KMS-11 (cell line): ENCODE results near the gene PTMS.

ENCODE experiments used
- H2AFZ ChIP-seq: fragments of 200-600 bp; sonication (generic); 2 replicates; pipeline ENCODE4 v1.6.1; 2016; ENCODE audit warnings: antibody characterized with exemption, mixed run types, low read depth
- H3K27ac ChIP-seq: fragments of 200-600 bp; sonication (generic); 2 replicates; pipeline ENCODE4 v1.6.1; 2016; ENCODE audit warnings: mild to moderate bottlenecking, mixed run types
- H3K27me3 ChIP-seq: fragments of 200-600 bp; sonication (generic); 2 replicates; pipeline ENCODE4 v1.6.1; 2017; ENCODE audit warnings: mild to moderate bottlenecking, low read depth, mixed run types, moderate library complexity; ENCODE audit not compliant: insufficient read depth
- H3K36me3 ChIP-seq: fragments of 200-600 bp; sonication (generic); 2 replicates; pipeline ENCODE4 v1.6.1; 2017; ENCODE audit warnings: mild to moderate bottlenecking, mixed run types; ENCODE audit not compliant: insufficient read depth
- H3K4me1 ChIP-seq: fragments of 200-600 bp; sonication (generic); 2 replicates; pipeline ENCODE4 v1.6.1; 2016; ENCODE audit warnings: mild to moderate bottlenecking, low read depth, mixed run types; ENCODE audit not compliant: poor library complexity, severe bottlenecking
- H3K4me2 ChIP-seq: fragments of 200-600 bp; sonication (generic); 2 replicates; pipeline ENCODE4 v1.7.0; 2016; ENCODE audit warnings: mild to moderate bottlenecking, mixed run types
- H3K4me3 ChIP-seq: fragments of 200-600 bp; sonication (generic); IDR thresholded peaks from 2 replicates; pipeline ENCODE4 v1.6.1; 2017; ENCODE audit warnings: low read depth, low read length, mixed read lengths; ENCODE audit not compliant: insufficient read depth
- H3K79me2 ChIP-seq: fragments of 200-600 bp; sonication (generic); 2 replicates; pipeline ENCODE4 v1.6.1; 2016; ENCODE audit warnings: low read depth, mixed run types; ENCODE audit not compliant: insufficient read depth
- H3K9ac ChIP-seq: fragments of 200-600 bp; sonication (generic); 2 replicates; pipeline ENCODE4 v1.6.1; 2016; ENCODE audit warnings: mild to moderate bottlenecking, mixed run types
- H4K20me1 ChIP-seq: fragments of 200-600 bp; sonication (generic); 2 replicates; pipeline ENCODE4 v1.6.1; 2016; ENCODE audit warnings: mild to moderate bottlenecking, mixed run types; ENCODE audit not compliant: insufficient read depth
- CTCF ChIP-seq: fragments of 200-600 bp; sonication (generic); conservative IDR thresholded peaks from 2 replicates; pipeline ENCODE4 v1.6.1; 2017; ENCODE audit warnings: low read depth, mild to moderate bottlenecking, antibody characterized with exemption, low read length, moderate library complexity, mixed read lengths

The PTMS gene

DNA sequence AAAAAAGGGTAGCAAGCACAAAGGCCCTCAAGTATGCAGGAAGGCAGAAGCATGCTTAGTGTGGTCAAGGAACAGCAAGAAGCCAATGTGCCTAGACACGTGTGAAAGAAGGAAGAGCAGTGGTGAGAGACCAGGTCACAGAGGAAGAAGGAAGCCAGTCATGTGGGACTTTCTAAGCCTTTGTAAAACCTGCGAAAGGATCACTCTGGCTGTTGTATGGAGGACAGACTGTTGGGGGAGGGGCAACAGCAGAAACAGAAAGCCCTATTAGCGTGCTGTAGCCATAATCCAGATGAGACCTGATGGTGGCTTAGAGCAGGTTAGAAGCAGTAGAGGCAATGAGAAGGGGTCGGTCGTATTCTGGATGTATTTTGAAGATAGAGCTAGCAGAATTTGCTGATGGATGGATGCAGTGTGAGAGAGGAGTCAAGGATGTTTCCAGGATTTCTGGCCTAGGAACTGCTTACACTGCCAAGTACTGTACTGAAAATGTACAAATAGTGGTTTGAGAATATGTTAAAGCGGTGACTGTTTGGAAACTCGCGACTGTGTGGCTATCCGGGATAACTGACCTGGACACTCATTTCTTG lies 7.6 kb upstream of the PTMS start:
- peaks cover 10% of the 10 kb centered on the region for H3K4me1 ChIP-seq
- H3K27me3 ChIP-seq: no peaks in the 10 kb centered on the region
- H3K4me3 ChIP-seq: no peak overlapping the region
- H3K79me2 ChIP-seq: no peaks in the 10 kb centered on the region
- no peaks in the 10 kb centered on the region for H3K36me3 ChIP-seq
- no peak overlapping the region for H3K9ac ChIP-seq
- H2AFZ ChIP-seq: no peak overlapping the region
- no peak for TF ChIP-seq CTCF
- H4K20me1 ChIP-seq: no peaks in the 10 kb centered on the region
- no peak overlapping the region for H3K4me2 ChIP-seq
- H3K27ac ChIP-seq: no peak overlapping the region

DNA sequence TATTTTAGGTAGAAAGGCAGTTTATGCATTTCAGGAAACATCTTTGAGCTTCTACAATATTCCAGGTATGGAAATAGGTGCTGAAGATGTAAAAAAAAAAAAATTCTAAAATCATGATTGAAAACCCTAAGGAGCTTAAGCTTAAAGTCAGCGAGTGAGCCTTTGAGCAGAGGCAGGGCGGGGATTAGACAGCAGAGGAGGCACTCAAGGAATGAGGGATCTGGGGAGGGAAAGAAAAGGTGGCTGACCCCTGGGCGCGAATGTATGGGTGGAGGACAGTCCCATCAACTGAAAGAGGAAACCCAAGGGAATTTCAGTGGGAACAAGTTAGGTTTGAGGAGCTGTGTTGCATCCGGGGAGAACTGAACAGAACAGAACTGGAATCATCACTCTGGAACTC lies 6.4 kb upstream of the PTMS start:
- Histone ChIP-seq H3K79me2 (no peaks in the 10 kb centered on the region), H3K36me3 (no peaks in the 10 kb centered on the region), H3K27ac (no peak overlapping the region), H3K27me3 (peaks cover 3% of the 10 kb centered on the region; the same call in 1 of the 2 replicates), H3K4me3 (no peak overlapping the region), H3K9ac (no peak overlapping the region), H4K20me1 (no peaks in the 10 kb centered on the region), H3K4me2 (no peak overlapping the region), H3K4me1 (peaks cover 15% of the 10 kb centered on the region), H2AFZ (no peak overlapping the region)
- TF ChIP-seq CTCF: no peak

DNA sequence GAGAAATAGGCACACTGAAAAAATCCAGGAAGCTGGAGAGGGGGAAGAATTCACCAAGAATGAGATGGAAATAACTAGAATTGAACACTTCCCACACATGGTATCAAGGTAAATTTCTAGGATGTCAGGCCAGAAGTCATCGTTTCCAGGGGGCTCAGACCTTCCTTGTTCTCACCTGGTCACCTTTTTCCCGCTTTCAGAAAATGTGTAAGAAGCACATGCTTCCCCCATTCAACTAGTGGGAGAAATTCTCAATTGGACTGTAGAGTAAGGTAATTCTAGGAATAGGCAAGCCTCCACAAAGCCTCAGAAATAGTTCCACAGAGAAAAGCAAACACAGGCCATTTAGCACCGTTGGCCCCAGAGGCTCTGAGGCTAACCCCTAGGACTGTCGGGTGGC lies 2.8 kb upstream of the PTMS start:
- Histone ChIP-seq H4K20me1 (no peaks in the 10 kb centered on the region), H3K4me1 (peaks cover 27% of the 10 kb centered on the region), H2AFZ (no peak overlapping the region; the same call in 1 of the 2 replicates), H3K79me2 (no peaks in the 10 kb centered on the region), H3K36me3 (no peaks in the 10 kb centered on the region), H3K4me3 (no peak overlapping the region), H3K9ac (no peak overlapping the region), H3K27me3 (peaks cover 10% of the 10 kb centered on the region; the same call in 1 of the 2 replicates), H3K27ac (no peak overlapping the region), H3K4me2 (no peak overlapping the region)
- TF ChIP-seq CTCF: no peak

GRCh38 chr12:6764011-6764828 lies 1.9 kb upstream of the PTMS start:
- H3K27me3 ChIP-seq: peaks cover 10% of the 10 kb centered on the region; the same call in 1 of the 2 replicates
- no peaks in the 10 kb centered on the region for H3K79me2 ChIP-seq
- no peak overlapping the region for H3K9ac ChIP-seq
- H2AFZ ChIP-seq: peak overlapping the region; percentile 52
- H3K27ac ChIP-seq: no peak overlapping the region
- no peak overlapping the region for H3K4me3 ChIP-seq
- peaks cover 27% of the 10 kb centered on the region for H3K4me1 ChIP-seq
- H3K4me2 ChIP-seq: peak overlapping the region; percentile 59; the same call in 1 of the 2 replicates
- no peaks in the 10 kb centered on the region for H4K20me1 ChIP-seq
- no peak for TF ChIP-seq CTCF
- no peaks in the 10 kb centered on the region for H3K36me3 ChIP-seq
